CD14-positive monocyte (primary cell): ENCODE results near the gene MDFIC. TPM values are rescaled to one million over a fixed set of nuclear protein-coding genes. Genes with fewer than 3 reads are reported as not detected.
A peak's percentile ranks its signal among the peaks of the same experiment; 100 is the strongest.

ENCODE experiments used
- DNase-seq, 3 donors: peaks; one replicate each; pipeline ENCODE4 v3.0.0-alpha.2; 2011 to 2022
- H2AFZ ChIP-seq: 2 replicates; pipeline ENCODE4 v1.6.0; 2012; ENCODE audit warnings: mild to moderate bottlenecking, low read depth, low read length, inconsistent platforms; ENCODE audit not compliant: insufficient read depth, poor library complexity, severe bottlenecking
- H3K27ac ChIP-seq, 2 donors: 1 replicate in 1 of 2; 2 replicates in 1 of 2; pipeline ENCODE4 v1.5.1; 2012 to 2013; ENCODE audit warnings: low read length in 2 of 2, control low read depth in 1 of 2, inconsistent platforms in 1 of 2, low read depth in 1 of 2, mild to moderate bottlenecking in 1 of 2
- H3K27me3 ChIP-seq, 2 donors: one replicate each; pipeline versions ENCODE4 v1.6.0 to v1.6.1; 2011 to 2013; ENCODE audit warnings: low read length in 2 of 2; ENCODE audit not compliant: control insufficient read depth in 2 of 2, insufficient read depth in 2 of 2
- H3K36me3 ChIP-seq, 2 donors: replicated peaks in 1 of 2; 1 replicate in 1 of 2; 2 replicates in 1 of 2; pipeline versions ENCODE4 v1.5.1 to v1.6.1; 2012 to 2013; ENCODE audit warnings: low read length in 2 of 2, control low read depth in 1 of 2, inconsistent platforms in 1 of 2, mild to moderate bottlenecking in 1 of 2; ENCODE audit not compliant: insufficient read depth in 2 of 2, control insufficient read depth in 1 of 2
- H3K4me1 ChIP-seq, 2 donors: 1 replicate in 1 of 2; 2 replicates in 1 of 2; pipeline versions ENCODE4 v1.5.1 to v1.6.1; 2012 to 2013; ENCODE audit warnings: low read length in 2 of 2, control low read depth in 1 of 2, inconsistent platforms in 1 of 2, mild to moderate bottlenecking in 1 of 2, moderate library complexity in 1 of 2; ENCODE audit not compliant: insufficient read depth in 2 of 2, control insufficient read depth in 1 of 2
- H3K4me2 ChIP-seq: replicated peaks from 2 replicates; pipeline ENCODE3; 2012; ENCODE audit warnings: low read length, moderate library complexity, mild to moderate bottlenecking; ENCODE audit not compliant: poor library complexity, severe bottlenecking; ENCODE audit errors: extremely low read depth
- H3K4me3 ChIP-seq, 3 experiments: fragments of 200-600 bp in 1 of 3; sonication (generic) in 1 of 3; replicated peaks in 1 of 3; 1 replicate in 2 of 3; 2 replicates in 1 of 3; pipeline ENCODE4 v1.5.1; 2011 to 2013; ENCODE audit warnings: low read length in 3 of 3, mild to moderate bottlenecking in 3 of 3, control low read depth in 2 of 3, low read depth in 2 of 3, inconsistent platforms in 1 of 3, moderate library complexity in 1 of 3
- H3K79me2 ChIP-seq: 2 replicates; pipeline ENCODE4 v1.6.0; 2012; ENCODE audit warnings: mild to moderate bottlenecking, control low read depth, inconsistent platforms, low read length, moderate library complexity; ENCODE audit not compliant: insufficient read depth
- H3K9ac ChIP-seq: 2 replicates; pipeline ENCODE4 v1.6.0; 2017; ENCODE audit warnings: low read length, mild to moderate bottlenecking; ENCODE audit not compliant: insufficient read depth, poor library complexity, severe bottlenecking
- H3K9me3 ChIP-seq, 2 donors: replicated peaks in 1 of 2; 1 replicate in 1 of 2; 2 replicates in 1 of 2; pipeline versions ENCODE4 v1.5.1 to v1.6.1; 2012 to 2013; ENCODE audit warnings: low read length in 2 of 2, control low read depth in 1 of 2; ENCODE audit not compliant: control insufficient read depth in 1 of 2, insufficient read depth in 1 of 2
- H4K20me1 ChIP-seq: 2 replicates; pipeline ENCODE4 v1.6.0; 2012; ENCODE audit warnings: mild to moderate bottlenecking, low read length, control low read depth, moderate library complexity; ENCODE audit not compliant: insufficient read depth
- H3K27ac Mint-ChIP-seq, 7 donors: one replicate each; pipeline ENCODE4 v1.8.0; 2020; ENCODE audit warnings: mild to moderate bottlenecking in 7 of 7, mixed read lengths in 7 of 7, moderate library complexity in 6 of 7, inconsistent platforms in 2 of 7
- H3K27me3 Mint-ChIP-seq, 3 donors: one replicate each; pipeline ENCODE4 v1.8.0; 2021 to 2022; ENCODE audit warnings: low read depth in 3 of 3, mild to moderate bottlenecking in 3 of 3, mixed read lengths in 3 of 3, moderate library complexity in 3 of 3, inconsistent platforms in 1 of 3
- H3K36me3 Mint-ChIP-seq, 2 donors: one replicate each; pipeline ENCODE4 v1.8.0; 2020; ENCODE audit warnings: mixed read lengths in 2 of 2, inconsistent platforms in 1 of 2, mild to moderate bottlenecking in 1 of 2
- H3K4me1 Mint-ChIP-seq: one replicate; pipeline ENCODE4 v1.8.0; 2020; ENCODE audit warnings: mild to moderate bottlenecking, mixed read lengths
- H3K4me3 Mint-ChIP-seq, 2 donors: one replicate each; pipeline ENCODE4 v1.8.0; 2020; ENCODE audit warnings: mild to moderate bottlenecking in 2 of 2, mixed read lengths in 2 of 2, moderate library complexity in 1 of 2
- H3K9me3 Mint-ChIP-seq, 7 donors: one replicate each; pipeline ENCODE4 v1.8.0; 2020 to 2022; ENCODE audit warnings: mixed read lengths in 7 of 7, mild to moderate bottlenecking in 6 of 7, moderate library complexity in 6 of 7, inconsistent platforms in 2 of 7
- WGBS: methylation state at CpG from one replicate; pipeline ENCODE4 v1.1.5; 2013; ENCODE audit warnings: missing lambda C conversion rate; ENCODE audit not compliant: insufficient coverage; 5-methylcytosine and 5-hydroxymethylcytosine counted together
- intact Hi-C, 2 donors: fragments of 100-400 bp; cut with micrococcal nuclease; formaldehyde crosslinking; loops; one replicate each; pipeline versions ENCODE4 v1.15.0 to v1.15.1; 2023
- polyA plus RNA-seq, 3 donors: library from polyadenylated mRNA; depleted of rRNA in 1 of 3; unstranded in 2 of 3; stranded (reverse) in 1 of 3; fragments of 300-500 nt in 2 of 3; fragments of >200 nt in 1 of 3; fragmentation: Illumina TruSeq in 2 of 3; gene quantifications; 1 replicate in 2 of 3; 2 replicates in 1 of 3; pipeline ENCODE4 v1.2.3, GENCODE V29; 2012 to 2021
- TF ChIP-seq, protein P1 (sequence below): fragments of 200-600 bp; IDR thresholded peaks from one replicate; pipeline ENCODE4 v1.8.0; 2022; ENCODE audit warnings: antibody characterized with exemption, mild to moderate bottlenecking

MDFIC gene
- polyA plus RNA-seq, 3 donors: 13.0 to 30.0 (median 19.9) TPM

DNA sequence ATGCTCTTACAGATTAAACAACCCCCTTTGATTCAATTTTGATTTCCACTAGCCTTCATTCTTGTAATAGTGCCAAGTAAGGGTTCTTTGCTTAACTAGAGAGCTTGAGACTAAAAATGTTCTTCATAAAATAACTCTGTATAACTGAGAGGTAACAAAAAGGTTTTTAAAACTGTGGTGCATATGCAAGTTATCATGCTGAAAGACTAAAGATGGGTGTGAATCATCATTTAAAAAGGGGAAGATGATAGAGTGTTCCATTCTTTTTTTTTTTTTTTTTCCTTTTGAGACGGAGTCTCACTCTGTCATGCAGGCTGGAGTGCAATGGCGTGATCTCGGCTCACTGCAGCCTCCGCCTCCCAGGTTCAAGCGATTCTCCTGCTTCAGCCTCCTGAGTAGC lies 11.1 kb downstream of the MDFIC start:
- Histone ChIP-seq H3K79me2 (peaks cover 98% of the 10 kb centered on the region), H3K9ac (no peak overlapping the region), H3K4me1 (peaks cover 57 to 82% of the 10 kb centered on the region in 2 donors), H3K4me2 (peak overlapping the region; percentile 42), H2AFZ (no peak overlapping the region), H3K36me3 (no peaks in the 10 kb centered on the region), H4K20me1 (peaks cover 7% of the 10 kb centered on the region), H3K9me3 (no peaks in the 10 kb centered on the region), H3K27me3 (no peaks in the 10 kb centered on the region), H3K4me3 (peak overlapping the region in 1 of 3 experiments; percentile 37), H3K27ac (peak overlapping the region; percentile 74 to 88)
- peak; percentile 50 to 78 (median 71) for DNase-seq
- Mint-ChIP-seq H3K27me3 (peaks cover 0 to 2% (median 0%) of the 10 kb centered on the region in 3 donors), H3K9me3 (no peaks in the 10 kb centered on the region), H3K27ac (peak overlapping the region in 1 of 7 donors; percentile 96), H3K36me3 (peaks cover 3% of the 10 kb centered on the region in 2 donors), H3K4me3 (peak overlapping the region; percentile 28 to 59), H3K4me1 (peaks cover 15% of the 10 kb centered on the region)
- WGBS: no CpG with 5 or more reads among the region's 5 CpGs
- intact Hi-C loops: no loop called here
- TF ChIP-seq, protein P1, sequence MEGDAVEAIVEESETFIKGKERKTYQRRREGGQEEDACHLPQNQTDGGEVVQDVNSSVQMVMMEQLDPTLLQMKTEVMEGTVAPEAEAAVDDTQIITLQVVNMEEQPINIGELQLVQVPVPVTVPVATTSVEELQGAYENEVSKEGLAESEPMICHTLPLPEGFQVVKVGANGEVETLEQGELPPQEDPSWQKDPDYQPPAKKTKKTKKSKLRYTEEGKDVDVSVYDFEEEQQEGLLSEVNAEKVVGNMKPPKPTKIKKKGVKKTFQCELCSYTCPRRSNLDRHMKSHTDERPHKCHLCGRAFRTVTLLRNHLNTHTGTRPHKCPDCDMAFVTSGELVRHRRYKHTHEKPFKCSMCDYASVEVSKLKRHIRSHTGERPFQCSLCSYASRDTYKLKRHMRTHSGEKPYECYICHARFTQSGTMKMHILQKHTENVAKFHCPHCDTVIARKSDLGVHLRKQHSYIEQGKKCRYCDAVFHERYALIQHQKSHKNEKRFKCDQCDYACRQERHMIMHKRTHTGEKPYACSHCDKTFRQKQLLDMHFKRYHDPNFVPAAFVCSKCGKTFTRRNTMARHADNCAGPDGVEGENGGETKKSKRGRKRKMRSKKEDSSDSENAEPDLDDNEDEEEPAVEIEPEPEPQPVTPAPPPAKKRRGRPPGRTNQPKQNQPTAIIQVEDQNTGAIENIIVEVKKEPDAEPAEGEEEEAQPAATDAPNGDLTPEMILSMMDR: no peak

DNA sequence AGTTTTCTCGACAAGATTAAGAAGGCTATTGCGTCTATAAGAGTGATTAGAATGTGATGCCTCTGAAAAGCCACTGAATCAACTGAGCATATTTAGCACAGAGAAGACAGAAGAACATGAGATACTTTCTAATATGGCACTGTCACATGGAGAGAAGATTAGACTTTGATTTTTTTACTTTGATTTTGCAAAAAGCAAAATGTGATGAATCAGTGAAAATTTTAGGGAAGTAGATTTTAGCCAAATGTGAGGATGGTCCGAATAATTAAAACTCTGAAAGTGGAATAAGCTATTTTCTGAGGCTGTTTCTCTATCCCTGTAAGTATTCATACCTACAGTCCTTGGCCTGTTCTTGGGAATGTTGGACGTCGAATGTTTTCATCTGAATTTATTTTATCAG lies 11.8 kb downstream of the MDFIC start:
- Histone ChIP-seq H3K9me3 (no peaks in the 10 kb centered on the region), H3K9ac (no peak overlapping the region), H3K4me2 (peak overlapping the region; percentile 42), H3K27ac (peak overlapping the region; percentile 74 to 88), H3K27me3 (no peaks in the 10 kb centered on the region), H2AFZ (no peak overlapping the region), H3K36me3 (no peaks in the 10 kb centered on the region), H3K4me1 (peaks cover 52 to 75% of the 10 kb centered on the region in 2 donors), H3K79me2 (peaks cover 98% of the 10 kb centered on the region), H3K4me3 (peak overlapping the region in 1 of 3 experiments; percentile 37), H4K20me1 (peaks cover 7% of the 10 kb centered on the region)
- peak overlapping the region in 1 of 7 donors; percentile 96 for H3K27ac Mint-ChIP-seq
- H3K27me3 Mint-ChIP-seq: peaks cover 0 to 2% (median 0%) of the 10 kb centered on the region in 3 donors
- H3K4me1 Mint-ChIP-seq: peaks cover 17% of the 10 kb centered on the region
- peak overlapping the region in 1 of 2 donors; percentile 59 for H3K4me3 Mint-ChIP-seq
- peak in 2 of 3 donors; percentile 5 to 25 for DNase-seq
- WGBS: 100% methylated on average over 1 of the region's 5 CpGs
- no peaks in the 10 kb centered on the region for H3K9me3 Mint-ChIP-seq
- intact Hi-C loops: no loop called here
- TF ChIP-seq, protein P1: no peak
- H3K36me3 Mint-ChIP-seq: peaks cover 3 to 4% of the 10 kb centered on the region in 2 donors
